HepG2 (cell line): ENCODE results near the gene TRAF4.

ENCODE experiments used
- HDAC6 ChIP-seq: fragments of 200-600 bp; sonication (generic); IDR thresholded peaks from 2 replicates; pipeline ENCODE4 v1.7.0; 2017; ENCODE audit warnings: mild to moderate bottlenecking, antibody characterized with exemption, low read length, low read depth
- NR2F2 ChIP-seq: IDR thresholded peaks from 2 replicates; pipeline ENCODE4 v1.6.1; 2012; ENCODE audit warnings: low read depth, inconsistent platforms, borderline replicate concordance
- REXO4 ChIP-seq: sonication (generic); formaldehyde crosslinking; IDR thresholded peaks from 2 replicates; pipeline ENCODE4 v1.8.0; 2022; ENCODE audit warnings: missing genetic modification reagents, mild to moderate bottlenecking, borderline replicate concordance

GRCh38 chr17:28747051-28747691 is 3.4 kb downstream of the TRAF4 start:
- no peak for TF ChIP-seq NR2F2
- TF ChIP-seq HDAC6: no peak
- TF ChIP-seq REXO4 (CRISPR knock-in tag): no peak
